Effector memory CD8-positive, alpha-beta T cell (primary cell): ENCODE data around the gene ZNF584.
A peak's percentile ranks its signal among the peaks of the same experiment; 100 is the strongest.
"Not testable (repeated sequence)": the region's sequence is repeated elsewhere in the genome, so short reads cannot be mapped to it uniquely, and the experiment has no call there.

ENCODE experiments used
- ATAC-seq: fragments of 150-1000 bp; cut with Tn5 transposase; replicated peaks from 2 replicates; pipeline ENCODE4 v1.10.0; 2021; ENCODE audit warnings: mild to moderate bottlenecking, moderate library complexity
- DNase-seq, 3 experiments: peaks; one replicate each; pipeline ENCODE4 v3.0.0; 2021
- H3K27ac Mint-ChIP-seq, 2 donors: one replicate each; pipeline ENCODE4 v1.8.0; 2022; ENCODE audit warnings: mild to moderate bottlenecking in 2 of 2, mixed read lengths in 2 of 2, moderate library complexity in 2 of 2
- H3K27me3 Mint-ChIP-seq, 2 donors: one replicate each; pipeline ENCODE4 v1.8.0; 2022; ENCODE audit warnings: mixed read lengths in 2 of 2
- H3K36me3 Mint-ChIP-seq: one replicate; pipeline ENCODE4 v1.8.0; 2022; ENCODE audit warnings: mild to moderate bottlenecking, moderate library complexity, mixed read lengths; ENCODE audit not compliant: insufficient read depth
- H3K4me1 Mint-ChIP-seq, 2 donors: one replicate each; pipeline ENCODE4 v1.8.0; 2022; ENCODE audit warnings: low read depth in 2 of 2, mixed read lengths in 2 of 2
- H3K4me3 Mint-ChIP-seq, 2 donors: one replicate each; pipeline ENCODE4 v1.8.0; 2022; ENCODE audit warnings: mild to moderate bottlenecking in 2 of 2, mixed read lengths in 2 of 2, moderate library complexity in 2 of 2
- H3K9me3 Mint-ChIP-seq, 2 donors: one replicate each; pipeline ENCODE4 v1.8.0; 2022; ENCODE audit warnings: mixed read lengths in 2 of 2

ZNF584 gene

DNA sequence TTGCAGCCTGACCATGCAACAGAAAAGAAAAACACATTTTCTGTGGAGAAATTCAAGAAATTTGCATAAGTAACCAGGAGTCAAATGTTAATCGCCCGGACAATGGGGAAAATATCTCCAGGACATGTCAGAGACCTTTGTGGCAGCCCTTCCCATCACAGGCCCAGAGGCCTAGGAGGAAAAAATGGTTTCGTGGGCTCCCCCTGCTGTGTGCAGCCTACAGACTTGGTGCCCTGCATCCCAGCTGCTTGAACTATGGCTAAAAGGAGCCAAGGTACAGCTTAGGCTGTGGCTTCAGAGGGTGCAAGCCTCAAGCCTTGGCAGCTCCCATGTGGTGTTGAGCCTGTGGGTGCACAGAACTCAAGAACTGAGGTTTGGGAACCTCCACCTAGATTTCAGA lies 40.4 kb downstream of the ZNF584 start:
- not testable (repeated sequence) for ATAC-seq, H3K9me3 Mint-ChIP-seq, DNase-seq, H3K27ac Mint-ChIP-seq, H3K4me3 Mint-ChIP-seq
- H3K36me3 Mint-ChIP-seq = peaks cover 13% of the 10 kb centered on the region
- H3K27me3 Mint-ChIP-seq = peaks cover 31 to 48% of the 10 kb centered on the region in 2 donors
- peaks cover 19 to 21% of the 10 kb centered on the region in 2 donors for H3K4me1 Mint-ChIP-seq

GRCh38 chr19:58449980-58450379 lies 41.5 kb downstream of the ZNF584 start:
- DNase-seq, H3K9me3 Mint-ChIP-seq, ATAC-seq, H3K4me3 Mint-ChIP-seq: not testable (repeated sequence)
- peaks cover 13% of the 10 kb centered on the region for H3K36me3 Mint-ChIP-seq
- H3K27ac Mint-ChIP-seq = peak overlapping the region; percentile 47 to 92
- peaks cover 18 to 19% of the 10 kb centered on the region in 2 donors for H3K4me1 Mint-ChIP-seq
- H3K27me3 Mint-ChIP-seq = peaks cover 31 to 36% of the 10 kb centered on the region in 2 donors

DNA sequence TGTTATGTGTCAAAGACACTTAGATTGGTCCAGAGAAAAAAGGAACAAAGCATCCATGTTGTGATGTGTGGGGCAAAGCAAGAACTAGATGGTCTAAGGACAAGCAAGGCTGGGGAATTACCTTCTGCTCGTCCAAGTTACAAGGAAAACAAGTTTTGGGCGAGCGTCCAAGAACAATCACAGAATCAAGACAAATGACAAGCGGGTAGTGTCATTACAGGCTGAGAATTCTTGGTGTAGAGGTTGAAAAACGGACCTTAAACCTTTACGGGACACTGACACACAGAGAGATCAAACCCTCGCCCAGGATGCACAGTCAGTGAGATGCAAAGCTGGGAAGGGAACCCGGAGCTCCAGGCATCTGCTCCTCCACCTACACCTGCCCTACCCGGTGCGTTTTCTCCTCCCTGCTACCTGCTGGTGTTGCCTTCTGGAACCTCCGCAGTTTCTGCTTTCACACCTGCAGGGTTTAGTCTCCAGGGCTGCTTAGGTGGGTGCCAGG lies 42.5 kb downstream of the ZNF584 start:
- H3K27ac Mint-ChIP-seq = peak overlapping the region; percentile 47 to 92
- peak overlapping the region; percentile 88 to 94 for H3K4me3 Mint-ChIP-seq
- DNase-seq (no peak), ATAC-seq (peak; percentile 14)
- H3K9me3 Mint-ChIP-seq = peaks cover 0 to 2% of the 10 kb centered on the region in 2 donors
- peaks cover 16% of the 10 kb centered on the region for H3K36me3 Mint-ChIP-seq
- H3K27me3 Mint-ChIP-seq = peaks cover 31 to 35% of the 10 kb centered on the region in 2 donors
- peaks cover 18 to 19% of the 10 kb centered on the region in 2 donors for H3K4me1 Mint-ChIP-seq

DNA sequence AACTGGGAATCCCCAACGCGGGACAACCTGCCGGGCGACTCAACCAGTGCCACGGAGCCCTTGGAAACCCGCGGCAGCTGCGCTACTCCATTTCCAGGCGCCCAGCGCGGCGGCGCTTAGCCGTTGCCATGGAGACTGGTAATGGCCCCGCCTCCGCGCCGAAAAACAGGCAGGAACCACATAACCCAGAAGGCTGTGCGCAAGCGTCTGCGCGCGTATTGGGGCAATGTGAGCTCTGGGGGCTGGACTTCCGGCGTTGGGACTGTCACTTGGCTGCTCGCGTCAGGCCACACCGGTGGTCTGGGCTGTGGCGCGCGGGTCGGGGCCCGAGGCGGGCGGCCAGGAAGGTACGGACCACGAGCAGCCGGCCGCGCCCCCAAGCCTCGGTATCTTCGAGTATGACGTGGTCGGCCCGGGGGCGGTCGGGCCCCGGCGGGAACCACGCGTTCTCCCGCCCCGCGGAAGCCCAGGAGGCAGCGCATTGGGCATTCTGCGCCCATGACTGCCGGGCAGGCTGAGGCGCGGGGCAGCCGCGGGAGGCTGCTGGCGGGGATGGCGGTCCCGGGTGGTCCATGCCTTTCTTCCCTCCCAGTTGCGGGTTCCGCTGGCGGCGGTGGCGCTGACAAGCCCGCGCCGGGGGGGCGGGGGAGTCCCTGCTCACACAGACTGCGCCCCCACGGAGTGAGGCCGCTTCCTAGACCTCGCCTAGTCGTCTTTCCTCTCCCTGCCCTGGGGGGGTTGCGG lies 43.1 kb downstream of the ZNF584 start, which contains the start of gene ZNF324B:
ZNF324B (plus strand) TSS at position 265 of the 744 bp plus-strand sequence. CDS start 2,080 bp downstream, outside the sequence.
- ATAC-seq (peak; percentile 94), DNase-seq (peak; percentile 95 to 97 (median 96))
- peak within 1 kb of the TSS; percentile 47 to 92 for H3K27ac Mint-ChIP-seq
- peaks cover 21% of the 10 kb centered on the region for H3K36me3 Mint-ChIP-seq
- peaks cover 0 to 2% of the 10 kb centered on the region in 2 donors for H3K9me3 Mint-ChIP-seq
- peak within 1 kb of the TSS; percentile 88 to 94 for H3K4me3 Mint-ChIP-seq
- H3K27me3 Mint-ChIP-seq = peaks cover 29 to 30% of the 10 kb centered on the region in 2 donors
- peaks cover 18 to 19% of the 10 kb centered on the region in 2 donors for H3K4me1 Mint-ChIP-seq

GRCh38 chr19:58453743-58454142 lies 45.3 kb downstream of the ZNF584 start:
- H3K27ac Mint-ChIP-seq = no peak overlapping the region

DNA sequence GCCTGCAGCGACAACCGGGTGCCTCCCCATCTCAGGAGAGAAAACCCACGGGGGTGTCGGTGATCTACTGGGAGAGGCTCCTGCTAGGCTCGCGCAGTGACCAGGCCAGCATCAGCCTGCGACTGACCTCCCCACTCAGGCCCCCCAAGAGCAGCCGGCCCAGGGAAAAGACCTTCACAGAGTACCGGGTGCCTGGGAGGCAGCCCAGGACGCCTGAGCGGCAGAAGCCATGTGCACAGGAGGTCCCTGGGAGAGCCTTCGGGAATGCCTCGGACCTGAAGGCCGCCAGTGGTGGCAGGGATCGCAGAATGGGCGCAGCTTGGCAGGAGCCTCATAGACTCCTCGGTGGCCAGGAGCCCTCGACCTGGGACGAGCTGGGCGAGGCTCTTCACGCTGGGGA lies 46.9 kb downstream of the ZNF584 start:
- no peaks in the 10 kb centered on the region for H3K27me3 Mint-ChIP-seq
- H3K27ac Mint-ChIP-seq = no peak overlapping the region
- ATAC-seq (no peak), DNase-seq (no peak)
- H3K36me3 Mint-ChIP-seq = peaks cover 31% of the 10 kb centered on the region
- peaks cover 18 to 19% of the 10 kb centered on the region in 2 donors for H3K4me1 Mint-ChIP-seq
- H3K4me3 Mint-ChIP-seq = no peak overlapping the region
- no peaks in the 10 kb centered on the region for H3K9me3 Mint-ChIP-seq

More at GRCh38 chr19:58453743-58454142, 45.3 kb downstream of the ZNF584 start:
- no peak for ATAC-seq
- Mint-ChIP-seq H3K36me3 (peaks cover 33% of the 10 kb centered on the region), H3K27me3 (peaks cover 8 to 10% of the 10 kb centered on the region in 2 donors), H3K4me3 (peak overlapping the region in 1 of 2 donors; percentile 4), H3K4me1 (peaks cover 18 to 19% of the 10 kb centered on the region in 2 donors), H3K9me3 (no peaks in the 10 kb centered on the region)
- DNase-seq = no peak

GRCh38 chr19:58456111-58456510 lies 47.7 kb downstream of the ZNF584 start:
- Mint-ChIP-seq H3K27ac (no peak overlapping the region), H3K36me3 (peaks cover 24% of the 10 kb centered on the region)
- no peak for ATAC-seq

DNA sequence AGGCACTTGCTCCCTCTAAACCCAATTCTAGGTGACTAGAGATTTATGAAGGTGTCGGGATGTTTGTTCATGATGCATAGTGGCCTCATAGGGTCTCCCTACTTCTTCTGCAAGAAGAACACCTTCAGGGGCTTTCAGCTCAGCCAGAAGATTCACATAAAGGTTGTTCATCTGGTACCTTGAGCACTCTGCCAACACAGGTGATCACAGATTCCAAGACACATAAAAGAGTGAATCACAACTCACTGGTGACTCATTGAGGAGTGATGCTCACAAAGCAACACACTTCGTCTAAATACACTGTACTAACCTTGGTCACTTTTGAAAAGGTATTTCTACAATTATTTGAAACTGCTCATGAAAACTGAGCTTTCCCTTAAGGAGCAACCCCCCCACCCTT lies 51.6 kb downstream of the ZNF584 start:
- no peak overlapping the region for H3K27ac Mint-ChIP-seq
- no peak for ATAC-seq

More at GRCh38 chr19:58456111-58456510, 47.7 kb downstream of the ZNF584 start:
- DNase-seq = no peak
- no peak overlapping the region for H3K4me3 Mint-ChIP-seq
- peaks cover 11 to 13% of the 10 kb centered on the region in 2 donors for H3K4me1 Mint-ChIP-seq
- H3K9me3 Mint-ChIP-seq = no peaks in the 10 kb centered on the region
- no peaks in the 10 kb centered on the region for H3K27me3 Mint-ChIP-seq

GRCh38 chr19:58466089-58466759 lies 57.8 kb downstream of the ZNF584 start:
- Mint-ChIP-seq H3K4me1 (peaks cover 13 to 20% of the 10 kb centered on the region in 2 donors), H3K36me3 (peaks cover 28% of the 10 kb centered on the region), H3K4me3 (peak overlapping the region; percentile 87 to 88), H3K9me3 (no peaks in the 10 kb centered on the region), H3K27ac (peak overlapping the region; percentile 90 to 91), H3K27me3 (no peaks in the 10 kb centered on the region)
- DNase-seq = no peak
- ATAC-seq = peak; percentile 9

More for the DNA sequence above, 51.6 kb downstream of the ZNF584 start:
- DNase-seq = no peak
- Mint-ChIP-seq H3K9me3 (no peaks in the 10 kb centered on the region), H3K4me1 (no peaks in the 10 kb centered on the region), H3K4me3 (no peak overlapping the region), H3K36me3 (peaks cover 20% of the 10 kb centered on the region), H3K27me3 (no peaks in the 10 kb centered on the region)

- ATAC-seq (peak; percentile 94), DNase-seq (peak; percentile 97 to 98 (median 98))
- H3K36me3 Mint-ChIP-seq = peaks cover 32% of the 10 kb centered on the region
- H3K9me3 Mint-ChIP-seq = no peaks in the 10 kb centered on the region
- H3K4me3 Mint-ChIP-seq = peak within 1 kb of the TSS; percentile 87 to 88
- no peaks in the 10 kb centered on the region for H3K27me3 Mint-ChIP-seq
- peaks cover 13 to 20% of the 10 kb centered on the region in 2 donors for H3K4me1 Mint-ChIP-seq
- peak within 1 kb of the TSS; percentile 90 to 91 for H3K27ac Mint-ChIP-seq
These were observed 58.5 kb downstream of the ZNF584 start, which contains the start of gene ZNF324 for GRCh38 chr19:58466760-58467589. Gene ZNF324, plus strand, starts transcription at chr19:58467080. Its CDS starts 2,106 bp downstream, at chr19:58469186.
